Endometrium (tissue), 2 donors: ENCODE results near the gene MEGF11.
A peak's percentile ranks its signal among the peaks of the same experiment; 100 is the strongest.
"Not testable (repeated sequence)": the region's sequence is repeated elsewhere in the genome, so short reads cannot be mapped to it uniquely, and the experiment has no call there.

ENCODE experiments used
- FAIRE-seq: peaks from 2 replicates; lab custom pipeline; 2012; peaks lifted over from hg19 to GRCh38; lab: Jason Lieb, UNC
- donor health status: control.
- donor health status: control.

Gene MEGF11

DNA sequence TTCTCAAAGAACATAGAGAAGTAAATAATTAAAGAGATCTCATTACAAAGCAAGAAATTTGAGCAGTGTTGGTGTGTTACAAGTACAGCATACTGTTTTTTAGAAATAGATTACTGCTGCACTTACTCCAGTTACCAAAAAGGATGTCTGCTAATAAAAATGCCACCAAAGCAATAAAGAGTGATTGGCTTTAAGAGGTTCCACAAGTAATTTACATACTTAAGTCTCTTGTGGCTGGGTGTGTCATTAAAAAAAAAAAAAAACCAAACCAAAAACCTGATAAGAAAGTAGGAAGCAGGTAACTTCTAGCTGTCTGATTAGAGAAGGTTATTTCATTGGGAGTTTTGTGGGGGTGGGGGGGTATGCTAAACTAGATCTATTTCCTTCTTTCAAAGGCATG lies 369.0 kb downstream of the MEGF11 start:
- no peak for FAIRE-seq

DNA sequence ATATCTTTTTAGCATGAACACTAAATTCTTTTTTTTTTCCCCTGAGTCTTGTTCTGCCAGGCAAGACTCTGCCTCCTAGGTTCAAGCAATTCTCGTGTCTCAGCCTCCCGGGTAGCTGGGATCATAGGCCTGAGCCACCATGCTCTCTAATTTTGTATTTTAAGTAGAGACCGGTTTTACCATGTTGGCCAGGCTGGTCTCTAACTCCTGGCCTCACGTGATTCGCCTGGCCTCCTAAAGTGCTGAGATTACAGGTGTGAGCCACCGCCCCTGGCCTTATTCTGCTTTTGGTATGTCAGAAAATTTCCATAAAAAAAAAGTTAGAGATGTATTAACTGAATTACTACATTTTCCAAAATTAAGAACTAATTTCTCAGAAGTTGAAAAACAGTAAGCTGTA lies 370.0 kb downstream of the MEGF11 start:
- no peak for FAIRE-seq

DNA sequence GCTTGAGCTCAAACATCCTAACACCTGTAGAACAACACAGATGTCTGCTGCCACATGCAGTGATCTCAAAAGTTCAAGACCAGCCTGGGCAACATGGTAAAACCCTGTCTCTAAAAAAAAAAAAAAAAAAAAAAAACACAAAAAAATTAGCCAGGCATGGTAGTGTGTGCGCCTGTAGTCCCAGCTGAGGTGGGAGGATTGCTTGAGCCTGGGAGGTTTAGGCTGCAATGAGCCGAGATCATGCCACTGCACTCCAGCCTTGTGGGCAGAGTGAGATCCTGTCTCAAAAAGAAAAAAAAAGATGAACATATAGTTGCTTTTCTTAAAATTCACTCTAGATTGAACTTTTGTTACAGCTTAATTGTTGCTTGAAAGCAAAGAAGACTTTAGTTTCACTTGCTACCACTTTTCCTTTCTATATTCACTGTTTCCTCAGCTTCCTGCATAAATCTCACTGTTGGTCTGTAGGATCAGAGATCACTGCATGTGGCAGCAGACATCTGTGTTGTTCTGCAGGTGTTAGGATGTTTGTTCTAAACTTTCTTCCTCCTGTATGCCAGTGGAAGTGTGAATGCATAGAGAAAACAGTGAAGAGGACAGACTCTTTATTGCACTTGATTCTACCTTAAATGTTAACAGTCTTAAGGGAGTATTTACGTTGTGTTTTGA lies 371.6 kb downstream of the MEGF11 start:
- FAIRE-seq = no peak

DNA sequence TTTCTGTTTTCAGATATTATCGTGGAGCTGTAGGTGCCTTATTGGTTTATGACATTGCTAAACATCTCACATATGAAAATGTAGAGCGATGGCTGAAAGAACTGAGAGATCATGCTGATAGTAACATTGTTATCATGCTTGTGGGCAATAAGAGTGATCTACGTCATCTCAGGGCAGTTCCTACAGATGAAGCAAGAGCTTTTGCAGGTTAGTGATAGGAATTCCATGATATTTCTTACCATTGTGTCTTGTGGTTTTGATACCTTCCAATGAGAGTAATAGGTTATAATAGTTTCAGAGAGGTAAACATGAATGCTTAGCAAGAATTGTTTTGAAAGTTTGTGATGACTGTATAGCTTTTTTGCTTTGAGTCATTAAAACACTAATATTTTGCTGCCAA lies 375.8 kb downstream of the MEGF11 start:
- FAIRE-seq = no peak

DNA sequence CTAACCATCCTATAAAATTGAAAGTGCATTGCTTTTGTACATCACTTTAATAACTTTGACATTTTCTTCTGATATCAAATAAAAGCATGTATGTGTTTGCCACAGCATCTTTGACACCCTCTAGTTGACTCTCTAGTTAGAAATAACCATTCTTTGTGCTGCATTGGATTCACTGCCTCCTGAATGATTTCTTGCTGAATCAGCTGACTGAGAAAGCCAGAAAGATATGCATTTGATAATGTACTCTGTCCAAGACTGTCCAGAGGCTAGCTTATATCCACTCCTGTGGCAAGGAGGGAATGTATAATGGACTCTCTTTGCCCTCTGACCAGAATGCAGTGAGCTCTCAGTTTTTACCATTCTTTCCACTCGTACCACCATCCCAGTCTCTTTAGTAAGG lies 378.1 kb downstream of the MEGF11 start:
- FAIRE-seq = no peak

DNA sequence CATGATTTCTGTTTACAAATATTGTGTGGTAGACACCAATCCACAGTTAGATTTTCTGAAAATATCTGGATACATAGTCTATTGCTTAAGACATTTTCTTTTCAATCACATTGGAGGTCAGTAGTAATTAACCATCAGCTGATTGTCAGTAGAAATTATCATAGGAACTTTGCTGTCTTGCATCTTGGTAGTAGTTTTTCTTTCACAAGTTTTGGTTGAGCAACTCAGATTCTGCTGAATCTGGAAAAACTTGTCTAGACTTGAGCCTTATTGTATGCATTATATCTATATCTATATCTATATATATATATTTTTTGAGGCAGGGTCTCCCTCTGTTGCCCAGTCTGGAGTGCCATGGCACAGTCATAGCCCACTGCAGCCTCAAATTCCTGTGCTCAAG lies 380.3 kb downstream of the MEGF11 start:
- no peak for FAIRE-seq

DNA sequence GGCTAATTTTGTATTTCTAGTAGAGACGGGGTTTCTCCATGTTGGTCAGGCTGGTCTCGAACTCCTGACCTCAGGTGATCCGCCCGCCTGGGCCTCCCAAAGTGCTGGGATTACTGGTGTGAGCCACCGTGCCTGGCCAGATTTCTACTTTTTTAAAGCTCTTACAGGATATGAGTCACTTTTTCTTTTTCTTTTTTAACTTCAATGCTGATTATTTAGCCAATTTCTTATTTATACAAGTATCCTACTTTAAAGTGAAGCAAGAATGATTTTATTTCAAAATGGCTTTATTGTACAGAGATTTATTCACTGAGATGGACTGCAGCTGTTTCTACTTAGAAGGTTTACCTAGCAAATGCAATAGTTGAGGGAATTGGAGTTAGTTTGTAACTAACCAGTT lies 381.0 kb downstream of the MEGF11 start:
- FAIRE-seq = peak; percentile 84

DNA sequence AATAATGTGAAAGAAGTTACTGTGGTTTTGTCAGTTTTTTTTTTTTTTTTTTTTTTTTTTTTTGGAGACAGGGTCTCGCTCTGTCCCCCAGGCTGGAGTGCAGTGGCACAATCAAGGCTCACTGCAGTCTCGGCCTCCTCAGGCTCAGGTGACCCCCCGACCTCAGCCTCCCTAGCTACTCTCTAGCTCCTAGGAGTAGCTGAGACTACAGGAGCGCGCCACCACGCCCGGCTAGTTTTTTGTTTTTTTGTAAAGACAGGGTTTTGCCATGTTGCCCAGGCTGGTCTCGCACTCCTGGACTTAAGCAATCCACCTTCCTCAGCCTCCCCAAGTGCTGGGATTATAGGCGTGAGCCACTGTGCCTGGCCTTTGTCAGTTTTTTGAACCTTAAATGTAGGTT lies 381.7 kb downstream of the MEGF11 start:
- FAIRE-seq = not testable (repeated sequence)

DNA sequence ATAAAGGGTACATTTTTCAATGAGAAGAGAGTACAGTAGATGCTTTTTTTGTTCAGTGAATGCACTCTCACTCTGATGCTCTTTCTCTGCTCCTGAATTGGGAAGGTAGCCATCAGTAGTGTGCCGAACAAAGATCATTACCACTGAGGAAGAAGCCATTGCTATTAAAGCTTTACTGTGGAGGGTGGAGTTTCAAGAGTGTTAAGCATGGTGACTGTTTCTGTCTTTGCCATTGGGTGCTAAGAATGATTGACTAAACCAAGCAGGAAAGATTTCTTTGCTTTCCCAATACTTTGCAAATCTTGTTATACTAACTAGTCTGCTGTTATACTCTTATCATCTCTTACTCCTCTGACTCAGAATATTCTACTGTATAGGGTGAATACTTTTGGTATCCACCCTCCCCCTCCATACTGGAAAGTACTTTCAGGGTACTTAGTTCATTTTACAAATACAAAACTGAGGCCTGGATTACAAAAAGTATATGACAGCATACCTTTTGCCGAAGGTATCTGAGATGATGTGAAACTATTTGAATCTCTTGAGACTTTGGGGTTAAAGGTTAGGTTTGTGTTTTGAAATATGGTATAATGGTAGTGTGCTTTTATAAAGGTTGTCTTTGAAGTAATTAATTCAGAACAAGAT lies 382.5 kb downstream of the MEGF11 start:
- FAIRE-seq = no peak

DNA sequence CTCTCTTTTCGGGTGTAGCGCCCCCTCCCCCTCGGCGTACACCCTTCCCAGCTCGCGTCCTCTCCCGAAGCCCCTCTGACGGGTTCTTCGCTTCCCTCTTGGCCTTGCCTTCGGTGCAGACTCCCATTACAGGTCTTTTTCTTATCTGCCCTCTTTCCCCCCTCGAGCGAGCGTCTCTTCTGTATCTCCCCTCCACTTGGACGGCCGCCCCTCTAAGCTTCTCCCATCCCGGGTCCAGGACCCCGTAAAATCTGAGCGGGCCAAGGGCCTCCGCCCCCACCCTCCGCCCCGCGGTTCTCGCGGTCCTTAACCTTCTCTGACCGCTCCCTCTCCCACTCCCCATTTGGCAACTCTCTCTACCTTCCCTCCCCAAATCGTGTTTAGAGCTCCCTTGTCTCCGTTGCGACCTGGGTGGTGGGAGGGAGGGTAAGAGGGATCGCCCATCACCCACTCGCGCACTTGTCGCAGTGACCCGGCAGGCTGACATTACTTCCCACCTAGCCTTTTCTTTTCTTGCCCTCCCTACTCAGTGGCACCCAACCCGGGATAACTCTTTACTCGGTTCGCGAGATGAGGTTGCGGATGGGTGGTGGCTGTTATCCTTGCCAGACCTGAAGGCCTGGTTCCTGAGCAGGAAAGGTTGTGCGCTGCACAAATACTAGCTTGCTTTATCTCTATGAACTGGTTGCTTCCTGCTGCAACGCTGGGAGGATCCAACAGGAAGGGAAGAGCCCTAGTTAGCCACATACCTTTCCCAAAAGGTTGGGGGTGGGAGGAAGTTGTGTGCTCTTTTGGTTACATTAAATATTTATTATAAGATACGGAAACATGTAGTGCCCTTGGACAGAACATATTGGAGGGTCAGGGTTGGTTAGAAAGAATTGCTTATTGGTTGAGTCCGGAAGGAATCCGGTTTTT lies 383.3 kb downstream of the MEGF11 start:
- FAIRE-seq = no peak

DNA sequence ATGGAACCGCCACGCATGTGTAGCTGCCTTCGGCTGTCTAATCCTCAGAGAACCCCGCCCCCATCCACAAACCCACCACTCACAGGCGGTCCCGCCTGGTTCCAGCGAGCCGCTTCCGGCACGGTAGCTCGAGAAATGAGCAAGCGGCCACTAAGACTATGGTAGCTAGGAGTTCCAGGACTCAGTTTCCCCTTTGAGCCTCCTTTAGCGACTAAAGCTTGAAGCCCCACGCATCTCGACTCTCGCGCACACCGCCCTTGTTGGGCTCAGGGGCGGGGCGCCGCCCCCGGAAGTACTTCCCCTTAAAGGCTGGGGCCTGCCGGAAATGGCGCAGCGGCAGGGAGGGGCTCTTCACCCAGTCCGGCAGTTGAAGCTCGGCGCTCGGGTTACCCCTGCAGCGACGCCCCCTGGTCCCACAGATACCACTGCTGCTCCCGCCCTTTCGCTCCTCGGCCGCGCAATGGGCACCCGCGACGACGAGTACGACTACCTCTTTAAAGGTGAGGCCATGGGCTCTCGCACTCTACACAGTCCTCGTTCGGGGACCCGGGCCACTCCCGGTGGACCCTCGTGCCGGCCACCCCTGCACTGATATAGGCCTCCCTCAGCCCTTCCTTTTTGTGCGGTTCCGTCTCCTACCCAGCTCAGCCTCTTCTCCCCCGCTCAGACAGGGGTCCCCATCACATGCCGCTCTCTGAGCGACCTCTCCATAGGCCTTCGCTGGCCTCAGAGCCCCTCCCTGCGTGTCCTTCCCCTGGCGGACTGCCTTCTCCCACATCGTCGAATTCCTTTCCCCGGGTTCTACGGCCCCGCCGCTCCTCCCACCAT lies 384.2 kb downstream of the MEGF11 start, which contains the start of gene RAB11A:
Gene RAB11A, plus strand, starts transcription at position 366 of the 828 bp plus-strand sequence. Its CDS starts 95 bp downstream, at position 461.
- FAIRE-seq = no peak

DNA sequence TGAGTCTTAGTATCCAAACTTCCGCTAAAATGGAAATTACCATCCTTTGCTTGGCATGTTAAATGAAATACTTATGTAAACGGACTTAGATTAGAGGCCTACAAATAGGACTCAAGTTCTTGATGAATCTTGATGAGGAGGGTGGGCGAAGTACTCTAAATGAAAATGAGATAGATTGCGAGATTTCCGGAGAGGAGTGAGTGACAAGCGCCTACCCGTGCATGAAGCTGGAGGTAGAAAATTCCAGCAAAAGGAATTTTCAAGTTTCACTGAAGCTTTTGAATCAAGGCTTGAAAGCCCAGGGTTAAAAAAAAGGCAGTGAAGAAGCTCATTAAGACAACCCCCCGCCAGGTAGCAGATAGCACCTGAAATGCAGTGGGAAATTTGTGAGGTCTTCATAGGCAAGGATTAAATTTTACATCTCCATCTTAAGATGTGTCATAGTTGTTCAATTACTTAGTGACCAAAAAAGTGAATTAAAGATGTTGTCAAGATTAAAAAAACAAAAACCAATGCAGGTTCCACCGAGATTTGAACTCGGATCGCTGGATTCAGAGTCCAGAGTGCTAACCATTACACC lies 384.9 kb downstream of the MEGF11 start:
- no peak for FAIRE-seq

DNA sequence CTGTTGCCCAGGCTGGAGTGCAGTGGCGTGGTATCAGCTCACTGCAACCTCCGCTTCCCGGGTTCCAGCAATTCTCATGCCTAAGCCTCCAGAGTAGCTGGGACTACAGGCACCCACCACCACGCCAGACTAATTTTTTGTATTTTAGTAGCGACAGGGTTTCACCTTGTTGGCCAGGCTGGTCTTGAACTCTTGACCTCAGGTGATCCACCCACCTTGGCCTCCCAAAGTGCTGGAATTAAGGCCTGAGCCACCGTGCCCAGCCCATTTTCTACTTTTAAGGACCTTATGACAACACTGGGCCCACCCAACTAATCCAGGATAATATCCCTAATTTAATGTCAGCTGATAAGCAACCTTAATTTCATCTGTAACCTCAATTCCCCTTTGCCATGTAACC lies 385.6 kb downstream of the MEGF11 start:
- FAIRE-seq = not testable (repeated sequence)

DNA sequence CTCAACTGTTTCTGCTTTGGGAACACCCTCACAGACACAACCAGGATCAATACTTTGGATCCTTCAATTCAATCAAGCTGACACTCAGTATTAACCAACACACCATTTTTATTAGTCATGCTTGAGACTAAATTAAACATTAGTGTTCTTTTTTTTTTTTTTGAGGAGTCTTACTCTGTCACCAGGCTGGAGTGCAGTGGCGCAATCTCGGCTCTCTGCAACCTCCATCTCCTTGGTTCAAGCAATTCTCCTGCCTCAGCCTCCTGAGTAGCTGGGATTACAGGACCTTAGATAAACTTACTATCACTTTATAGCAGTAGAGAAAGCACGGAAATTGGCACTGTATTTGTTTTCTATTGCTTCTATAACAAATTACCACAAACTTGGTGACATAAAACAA lies 386.3 kb downstream of the MEGF11 start:
- no peak for FAIRE-seq

DNA sequence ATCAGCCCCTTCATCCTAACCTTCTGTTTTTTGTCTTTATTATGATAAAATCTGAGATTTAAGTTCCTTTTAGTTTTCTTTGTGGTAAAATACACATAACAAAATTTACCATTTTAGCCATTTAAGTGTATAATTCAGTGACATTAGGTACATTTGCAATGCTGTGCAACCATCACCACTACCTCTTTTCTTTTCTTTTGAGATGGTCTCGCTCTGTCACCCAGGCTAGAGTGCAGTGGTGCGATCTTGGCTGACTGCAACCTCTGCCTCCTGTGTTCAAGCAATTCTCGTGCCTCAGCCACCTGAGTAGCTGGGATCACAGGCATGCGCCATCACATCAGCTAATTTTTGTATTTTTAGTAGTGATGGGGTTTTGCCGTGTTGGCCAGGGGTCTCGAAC lies 390.4 kb downstream of the MEGF11 start:
- FAIRE-seq = no peak

DNA sequence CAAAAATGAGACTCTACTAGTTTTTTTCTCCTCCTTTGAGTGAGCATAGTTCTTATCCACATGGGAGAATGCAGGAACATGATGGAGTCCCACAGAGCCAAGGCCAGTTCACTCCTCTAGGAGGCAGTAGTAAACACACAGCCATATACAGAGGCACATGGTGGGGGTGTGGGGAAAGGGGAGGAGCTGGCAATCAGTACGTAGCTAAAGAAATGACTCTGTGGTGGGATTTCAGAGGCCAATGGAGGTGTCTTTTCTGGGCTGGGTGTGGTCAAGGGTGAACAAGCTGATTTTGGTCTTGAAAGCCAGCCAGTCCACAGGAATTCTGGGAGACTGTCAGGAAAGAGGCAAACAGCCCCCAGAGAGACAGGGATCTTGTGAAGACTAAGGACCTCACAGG lies 390.9 kb downstream of the MEGF11 start:
- no peak for FAIRE-seq

DNA sequence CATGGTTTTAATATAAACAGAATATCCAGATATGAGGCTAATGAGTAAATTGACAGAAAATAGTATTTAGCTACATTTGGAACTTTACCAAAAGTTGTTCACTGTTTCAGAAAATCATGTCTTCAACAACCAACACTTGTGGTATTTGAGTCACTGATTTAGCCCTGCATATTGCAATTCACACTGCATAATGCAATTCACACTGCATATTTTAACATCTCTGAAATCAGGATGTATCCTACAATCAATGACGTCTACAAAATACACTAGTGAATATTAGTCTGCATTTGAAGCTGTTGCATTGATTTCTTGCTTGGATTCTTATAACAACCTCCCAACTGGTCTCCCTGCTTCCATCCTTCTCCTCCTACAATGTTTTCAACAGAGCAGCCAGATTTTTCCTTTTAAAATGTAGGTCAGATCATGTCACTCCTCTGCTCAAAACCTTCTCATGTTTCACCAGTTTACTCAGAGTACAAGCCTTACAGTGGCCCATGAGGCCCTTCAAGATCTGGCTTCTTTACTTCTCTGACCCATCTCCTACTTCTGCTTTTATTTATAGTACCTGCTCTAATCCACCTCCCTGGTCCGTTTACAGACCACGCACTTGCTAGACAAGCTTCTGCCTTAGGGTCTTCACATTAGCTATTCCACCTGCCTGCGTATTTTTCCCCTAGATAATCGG lies 395.7 kb downstream of the MEGF11 start:
- FAIRE-seq = no peak

DNA sequence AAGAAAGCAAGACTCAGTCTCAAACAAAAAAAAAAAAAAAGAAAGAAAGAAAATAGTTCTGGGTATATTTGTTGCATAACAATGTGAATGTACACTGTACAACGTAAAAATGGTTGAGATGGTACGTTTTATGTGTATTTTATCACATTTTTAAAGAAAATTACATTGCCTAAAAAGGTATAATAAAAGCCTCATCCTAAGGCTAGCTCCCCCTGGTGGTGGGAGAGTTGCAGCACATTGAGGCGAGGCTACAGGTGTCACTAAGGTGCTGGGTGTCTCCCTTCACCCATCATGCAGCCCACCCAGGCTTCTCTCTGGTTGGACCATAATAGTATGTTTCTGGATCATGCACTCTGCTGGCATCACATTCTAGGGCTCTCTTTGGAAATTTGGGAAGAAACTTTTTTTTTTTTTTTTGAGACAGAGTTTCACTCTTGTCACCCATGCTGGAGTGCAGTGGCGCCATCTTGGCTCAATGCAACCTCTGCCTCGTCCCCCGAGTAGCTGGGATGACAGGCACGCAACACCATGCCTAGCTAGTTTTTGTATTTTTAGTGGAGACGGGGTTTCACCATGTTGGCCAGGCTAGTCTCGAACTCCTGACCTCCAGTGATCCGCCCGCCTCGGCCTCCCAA lies 396.6 kb downstream of the MEGF11 start:
- FAIRE-seq = no peak

DNA sequence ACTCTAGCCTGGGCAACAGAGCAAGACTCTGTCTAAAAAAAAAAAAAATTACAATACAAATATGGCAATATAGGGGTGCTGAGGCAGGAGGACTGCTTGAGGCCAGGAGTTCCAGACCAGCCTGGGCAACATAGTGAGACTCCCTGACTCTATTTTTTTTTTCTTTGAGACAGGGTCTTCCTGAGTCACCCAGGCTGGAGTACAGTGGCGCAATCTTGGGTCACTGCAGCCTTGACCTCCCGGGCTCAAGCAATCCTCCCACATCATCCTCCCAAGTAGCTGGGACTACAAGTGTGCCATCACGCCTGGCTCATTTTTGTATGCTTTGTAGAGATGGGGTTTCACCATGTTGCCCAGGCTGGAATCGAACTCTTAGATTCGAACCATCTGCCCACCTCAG lies 401.6 kb downstream of the MEGF11 start:
- no peak for FAIRE-seq

DNA sequence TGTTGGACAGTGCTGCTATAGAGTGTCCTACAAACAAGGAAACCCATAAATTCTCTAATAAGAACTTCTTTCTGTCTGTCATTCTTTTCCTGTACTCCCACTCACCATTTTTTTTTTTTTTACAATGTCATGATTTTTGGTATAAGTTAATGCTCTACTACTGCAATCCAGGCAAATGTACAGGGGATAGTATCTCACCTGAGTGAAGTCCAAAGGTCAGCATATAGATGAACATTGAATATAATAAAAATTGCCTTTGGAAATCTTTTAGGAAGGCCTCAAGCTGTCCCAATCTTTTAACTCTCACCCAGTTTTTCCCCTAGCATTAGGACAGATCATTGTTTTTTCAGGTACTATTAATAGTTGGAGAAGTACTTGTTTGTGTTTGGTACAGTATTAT lies 405.6 kb downstream of the MEGF11 start:
- no peak for FAIRE-seq
